Naive thymus-derived CD4-positive, alpha-beta T cell (primary cell): ENCODE data around the gene GOLM1. TPM values are rescaled to one million over a fixed set of nuclear protein-coding genes. Genes with fewer than 3 reads are reported as not detected.

ENCODE experiments used
- ATAC-seq: fragments of 150-1000 bp; cut with Tn5 transposase; 2 replicates; pipeline ENCODE4 v1.10.0; 2021; ENCODE audit warnings: mild to moderate bottlenecking, moderate library complexity
- CTCF ChIA-PET: fragments of 350-600 bp; sonication (Branson Sonifier 250); formaldehyde crosslinking; loops from one replicate; lab custom pipeline; 2021; ENCODE audit warnings: antibody characterized with exemption; lab: Charles Lee
- POLR2A ChIA-PET: fragments of 350-600 bp; sonication (Branson Sonifier 250); formaldehyde crosslinking; loops from one replicate; lab custom pipeline; 2021; ENCODE audit warnings: antibody characterized with exemption, inconsistent platforms; lab: Charles Lee
- DNase-seq, 9 donors: peaks; one replicate each; pipeline versions ENCODE4 v3.0.0 to v3.0.0-alpha.2; 2020 to 2022; ENCODE audit warnings: mixed read lengths in 1 of 9
- H3K27ac ChIP-seq: one replicate; pipeline ENCODE4 v1.7.0; 2013; ENCODE audit warnings: mild to moderate bottlenecking, low read depth, low read length, moderate library complexity
- H3K27me3 ChIP-seq, 2 donors: one replicate each; pipeline ENCODE4 v1.7.0; 2013; ENCODE audit warnings: low read length in 2 of 2, mild to moderate bottlenecking in 2 of 2, moderate library complexity in 2 of 2; ENCODE audit not compliant: control insufficient read depth in 2 of 2, insufficient read depth in 2 of 2
- H3K36me3 ChIP-seq, 3 experiments: 1 replicate in 2 of 3; 2 replicates in 1 of 3; pipeline ENCODE4 v1.7.0; 2013; ENCODE audit warnings: low read length in 3 of 3, mild to moderate bottlenecking in 3 of 3, moderate library complexity in 1 of 3; ENCODE audit not compliant: insufficient read depth in 3 of 3, control insufficient read depth in 2 of 3
- H3K4me1 ChIP-seq, 2 donors: one replicate each; pipeline ENCODE4 v1.7.0; 2013; ENCODE audit warnings: low read length in 2 of 2, mild to moderate bottlenecking in 2 of 2, moderate library complexity in 1 of 2; ENCODE audit not compliant: control insufficient read depth in 2 of 2, insufficient read depth in 2 of 2
- H3K4me3 ChIP-seq: 2 replicates; pipeline ENCODE4 v1.7.0; 2013; ENCODE audit warnings: mild to moderate bottlenecking, low read length
- H3K9me3 ChIP-seq, 3 experiments: 1 replicate in 2 of 3; 2 replicates in 1 of 3; pipeline ENCODE4 v1.7.0; 2013; ENCODE audit warnings: low read length in 3 of 3; ENCODE audit not compliant: control insufficient read depth in 2 of 3
- H3K27ac Mint-ChIP-seq, 9 donors: one replicate each; pipeline ENCODE4 v1.8.0; 2020 to 2022; ENCODE audit warnings: mixed read lengths in 9 of 9, mild to moderate bottlenecking in 8 of 9, moderate library complexity in 5 of 9, inconsistent platforms in 2 of 9
- H3K27me3 Mint-ChIP-seq, 5 donors: one replicate each; pipeline ENCODE4 v1.8.0; 2021 to 2022; ENCODE audit warnings: mixed read lengths in 5 of 5, mild to moderate bottlenecking in 1 of 5
- H3K36me3 Mint-ChIP-seq, 5 donors: one replicate each; pipeline ENCODE4 v1.8.0; 2020 to 2022; ENCODE audit warnings: mixed read lengths in 5 of 5, mild to moderate bottlenecking in 3 of 5, inconsistent platforms in 1 of 5
- H3K4me1 Mint-ChIP-seq, 7 donors: one replicate each; pipeline ENCODE4 v1.8.0; 2020 to 2022; ENCODE audit warnings: mixed read lengths in 7 of 7, mild to moderate bottlenecking in 3 of 7, inconsistent platforms in 1 of 7
- H3K4me3 Mint-ChIP-seq, 10 donors: one replicate each; pipeline ENCODE4 v1.8.0; 2020 to 2022; ENCODE audit warnings: mild to moderate bottlenecking in 10 of 10, mixed read lengths in 10 of 10, moderate library complexity in 6 of 10, inconsistent platforms in 2 of 10
- H3K9me3 Mint-ChIP-seq, 11 donors: one replicate each; pipeline ENCODE4 v1.8.0; 2020 to 2022; ENCODE audit warnings: mixed read lengths in 11 of 11, mild to moderate bottlenecking in 4 of 11, inconsistent platforms in 1 of 11, moderate library complexity in 1 of 11
- intact Hi-C, 2 donors: fragments of 100-400 bp; cut with micrococcal nuclease; formaldehyde crosslinking; loops; one replicate each; pipeline ENCODE4 v1.15.1; 2023
- polyA plus RNA-seq, 2 donors: library from polyadenylated mRNA; unstranded; fragments of 300-500 nt; fragmentation: Illumina TruSeq; gene quantifications; one replicate each; pipeline ENCODE4 v1.2.3, GENCODE V29; 2021
- total RNA-seq, 6 experiments: library from RNA in 5 of 6; stranded (reverse) in 5 of 6; gene quantifications; 1 replicate in 5 of 6; 2 replicates in 1 of 6; pipeline ENCODE4 v1.2.3 and lab custom pipeline; 2021 to 2026

Gene GOLM1
- total and polyA plus RNA-seq, 7 experiments from 2014 or later, result 0.13 to 4.3 (median 1.2) TPM; not detected in 1

DNA sequence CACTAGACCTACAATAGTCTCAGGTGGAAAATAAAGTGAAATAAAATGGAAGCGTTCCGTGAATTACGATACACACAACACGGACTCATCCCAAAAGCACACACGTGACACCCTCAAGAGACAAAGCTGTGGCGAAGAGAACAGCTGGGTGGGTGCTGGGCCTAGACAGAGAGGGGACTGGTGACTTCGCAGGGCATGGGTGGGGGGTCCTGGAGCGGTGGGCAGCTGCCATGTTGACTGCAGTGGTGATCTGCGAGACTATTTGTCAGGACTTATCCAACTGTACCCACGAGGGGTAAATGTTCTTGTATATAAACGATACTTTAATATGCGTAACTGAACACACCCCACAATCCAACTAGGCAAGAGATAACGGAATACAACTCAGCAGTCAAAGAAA lies 52.0 kb downstream of the GOLM1 start:
- H3K4me3 Mint-ChIP-seq, result no peak overlapping the region

DNA sequence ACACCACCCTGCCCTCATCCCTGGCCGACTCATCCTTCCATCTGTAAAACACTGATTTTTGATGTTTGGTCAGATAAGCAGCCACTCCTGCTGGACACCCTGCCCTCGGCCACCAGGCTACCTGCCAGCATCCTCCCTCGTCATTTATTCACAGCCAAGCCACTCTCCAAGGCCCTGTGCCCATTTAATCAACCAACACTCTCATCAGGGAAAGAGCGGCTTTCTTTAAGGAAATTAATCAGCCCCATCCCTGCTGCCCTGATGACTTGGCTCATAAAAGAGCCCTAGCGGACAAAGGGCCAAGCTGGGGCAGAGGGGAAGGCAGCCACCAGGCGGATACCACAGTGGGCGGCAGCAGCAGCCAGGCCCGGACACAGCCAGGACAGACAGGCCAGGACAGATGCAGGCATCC lies 52.4 kb downstream of the GOLM1 start:
- intact Hi-C loops, result no loop called here
- H3K9me3 Mint-ChIP-seq, result peaks cover 0 to 3% (median 0%) of the 10 kb centered on the region in 11 donors
- no peaks in the 10 kb centered on the region for H3K36me3 ChIP-seq
- no peaks in the 10 kb centered on the region for H3K27me3 ChIP-seq
- H3K36me3 Mint-ChIP-seq, result no peaks in the 10 kb centered on the region
- DNase-seq (no peak), ATAC-seq (no peak)
- H3K27me3 Mint-ChIP-seq, result peaks cover 0 to 8% (median 4%) of the 10 kb centered on the region in 5 donors
- H3K4me3 Mint-ChIP-seq, result no peak overlapping the region
- POLR2A ChIA-PET, result no interaction called here
- H3K9me3 ChIP-seq, result no peaks in the 10 kb centered on the region
- no peak overlapping the region for H3K27ac Mint-ChIP-seq
- no peak overlapping the region for H3K4me3 ChIP-seq
- H3K4me1 Mint-ChIP-seq, result no peaks in the 10 kb centered on the region
- CTCF ChIA-PET, result no interaction called here
- no peaks in the 10 kb centered on the region for H3K4me1 ChIP-seq
- no peak overlapping the region for H3K27ac ChIP-seq

More for the DNA sequence above, 52.0 kb downstream of the GOLM1 start:
- Mint-ChIP-seq H3K9me3 (peaks cover 0 to 3% (median 0%) of the 10 kb centered on the region in 11 donors), H3K27ac (no peak overlapping the region), H3K36me3 (no peaks in the 10 kb centered on the region), H3K27me3 (peaks cover 0 to 11% (median 4%) of the 10 kb centered on the region in 5 donors), H3K4me1 (no peaks in the 10 kb centered on the region)
- ChIA-PET POLR2A (no interaction called here), CTCF (no interaction called here)
- no peak for DNase-seq
- ATAC-seq, result no peak
- no peaks in the 10 kb centered on the region for H3K4me1 ChIP-seq
- no peak overlapping the region for H3K27ac ChIP-seq
- intact Hi-C loops, result no loop called here
- H3K27me3 ChIP-seq, result no peaks in the 10 kb centered on the region
- H3K9me3 ChIP-seq, result no peaks in the 10 kb centered on the region
- H3K36me3 ChIP-seq, result no peaks in the 10 kb centered on the region
- no peak overlapping the region for H3K4me3 ChIP-seq

DNA sequence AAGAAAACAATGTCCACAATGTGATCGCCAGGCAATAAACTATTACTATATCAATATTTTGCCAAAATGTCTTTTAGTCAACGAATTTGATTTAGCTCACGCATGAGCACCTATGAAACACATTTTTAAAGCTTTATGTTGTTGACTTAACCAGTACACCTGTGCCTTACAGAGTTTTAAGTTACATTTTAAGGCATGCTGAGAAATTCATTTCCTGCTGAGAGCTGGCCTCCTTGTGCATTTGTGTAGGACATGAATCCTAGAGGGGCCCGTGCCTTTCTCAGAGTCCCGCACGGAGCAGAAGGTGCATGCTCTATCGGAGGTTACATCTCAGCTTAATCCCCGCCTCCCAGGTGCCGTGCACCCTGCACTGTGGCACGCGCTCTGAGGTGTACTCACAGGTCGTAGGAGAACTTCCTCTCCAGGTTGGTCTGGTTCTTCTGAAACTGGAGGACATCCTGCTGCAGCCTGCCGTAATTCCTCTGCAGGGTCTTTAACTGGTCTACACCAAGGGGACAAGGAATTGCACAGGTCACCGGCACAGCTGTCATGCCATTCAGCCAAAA lies 53.2 kb downstream of the GOLM1 start:
- Histone ChIP-seq H3K4me3 (no peak overlapping the region), H3K36me3 (no peaks in the 10 kb centered on the region), H3K27me3 (no peaks in the 10 kb centered on the region), H3K27ac (no peak overlapping the region), H3K9me3 (no peaks in the 10 kb centered on the region), H3K4me1 (no peaks in the 10 kb centered on the region)
- peaks cover 0 to 5% (median 0%) of the 10 kb centered on the region in 5 donors for H3K27me3 Mint-ChIP-seq
- POLR2A ChIA-PET, result no interaction called here
- H3K4me3 Mint-ChIP-seq, result no peak overlapping the region
- no peaks in the 10 kb centered on the region for H3K36me3 Mint-ChIP-seq
- intact Hi-C loops, result no loop called here
- ATAC-seq (no peak), DNase-seq (no peak)
- peaks cover 0 to 3% (median 0%) of the 10 kb centered on the region in 11 donors for H3K9me3 Mint-ChIP-seq
- H3K4me1 Mint-ChIP-seq, result no peaks in the 10 kb centered on the region
- CTCF ChIA-PET, result no interaction called here
- no peak overlapping the region for H3K27ac Mint-ChIP-seq

DNA sequence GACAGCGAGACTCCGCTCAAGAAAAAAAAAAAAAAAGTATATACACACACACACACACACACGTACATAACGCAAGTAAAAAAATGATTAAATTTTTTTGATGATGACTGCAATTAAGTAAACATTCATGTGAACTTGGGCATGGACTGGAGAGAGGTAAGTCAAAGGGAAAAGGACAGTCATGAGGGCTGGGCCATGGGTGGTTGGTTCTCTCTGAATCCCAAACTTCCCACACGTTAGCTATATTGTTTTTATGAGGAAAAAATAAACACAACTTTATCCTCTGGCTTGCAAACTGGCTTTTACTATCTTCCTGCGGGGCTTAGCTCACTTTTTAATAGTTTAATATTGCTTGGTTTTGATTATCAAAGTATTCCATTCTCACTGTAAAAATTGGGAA lies 53.7 kb downstream of the GOLM1 start:
- ChIA-PET CTCF (no interaction called here), POLR2A (no interaction called here)
- Mint-ChIP-seq H3K27ac (no peak overlapping the region), H3K4me1 (no peaks in the 10 kb centered on the region), H3K36me3 (no peaks in the 10 kb centered on the region), H3K4me3 (no peak overlapping the region), H3K27me3 (peaks cover 0 to 2% (median 0%) of the 10 kb centered on the region in 5 donors), H3K9me3 (peaks cover 0 to 5% (median 0%) of the 10 kb centered on the region in 11 donors)
- Histone ChIP-seq H3K4me3 (no peak overlapping the region), H3K27ac (no peak overlapping the region), H3K4me1 (no peaks in the 10 kb centered on the region), H3K36me3 (no peaks in the 10 kb centered on the region), H3K9me3 (no peaks in the 10 kb centered on the region), H3K27me3 (no peaks in the 10 kb centered on the region)
- ATAC-seq (no peak), DNase-seq (no peak)
- intact Hi-C loops, result no loop called here

DNA sequence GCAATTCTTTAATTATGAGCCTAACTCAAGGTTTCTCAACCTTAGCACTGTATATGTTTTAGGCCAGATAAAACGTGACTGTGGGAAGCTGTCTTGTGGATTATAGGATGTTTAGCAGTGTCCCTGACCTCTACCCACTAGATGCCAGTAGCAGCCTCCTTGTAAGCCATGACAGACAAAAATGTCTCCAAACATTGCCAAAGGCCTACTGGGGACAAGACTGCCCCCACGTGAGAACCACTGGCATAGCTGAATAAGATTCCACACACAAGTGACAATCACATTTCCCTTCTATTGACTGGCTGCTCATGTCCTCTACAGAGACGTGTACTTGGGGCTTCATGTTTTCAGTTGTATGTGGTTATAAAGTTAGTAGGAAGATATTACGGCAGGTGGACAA lies 55.4 kb downstream of the GOLM1 start:
- no peak overlapping the region for H3K4me3 ChIP-seq
- ATAC-seq, result no peak
- intact Hi-C loops, result no loop called here
- no peaks in the 10 kb centered on the region for H3K9me3 ChIP-seq
- H3K27ac ChIP-seq, result no peak overlapping the region
- Mint-ChIP-seq H3K27me3 (peaks cover 0 to 4% (median 0%) of the 10 kb centered on the region in 5 donors), H3K4me3 (no peak overlapping the region), H3K27ac (no peak overlapping the region), H3K9me3 (peaks cover 0 to 11% (median 0%) of the 10 kb centered on the region in 11 donors), H3K4me1 (no peaks in the 10 kb centered on the region), H3K36me3 (no peaks in the 10 kb centered on the region)
- ChIA-PET CTCF (no interaction called here), POLR2A (no interaction called here)
- no peaks in the 10 kb centered on the region for H3K27me3 ChIP-seq
- no peaks in the 10 kb centered on the region for H3K4me1 ChIP-seq
- no peak for DNase-seq
- no peaks in the 10 kb centered on the region for H3K36me3 ChIP-seq

DNA sequence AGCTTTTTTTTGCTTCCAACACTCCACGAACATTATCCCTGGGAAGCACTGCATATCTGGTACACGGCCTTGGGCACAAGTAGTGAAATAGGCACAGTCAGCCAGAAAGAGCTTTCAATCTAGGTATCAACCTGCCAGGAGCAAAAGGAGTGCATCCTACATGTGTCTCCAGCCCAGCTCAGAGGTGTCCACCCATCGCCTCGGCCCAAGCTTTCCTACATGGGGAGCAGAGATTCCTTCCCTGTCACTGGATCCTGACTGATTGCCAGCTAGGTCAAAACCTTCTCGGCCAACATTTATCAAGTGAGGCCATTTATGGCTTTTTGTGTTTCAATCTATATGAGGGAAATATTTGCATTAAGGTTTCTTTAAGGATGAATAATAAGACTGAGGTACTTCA lies 55.8 kb downstream of the GOLM1 start:
- POLR2A ChIA-PET, result no interaction called here
- Mint-ChIP-seq H3K27me3 (peaks cover 0 to 4% (median 0%) of the 10 kb centered on the region in 5 donors), H3K9me3 (peaks cover 0 to 16% (median 0%) of the 10 kb centered on the region in 11 donors), H3K4me3 (no peak overlapping the region), H3K36me3 (no peaks in the 10 kb centered on the region), H3K27ac (no peak overlapping the region), H3K4me1 (no peaks in the 10 kb centered on the region)
- intact Hi-C loops, result no loop called here
- DNase-seq, result no peak
- no peaks in the 10 kb centered on the region for H3K9me3 ChIP-seq
- no peaks in the 10 kb centered on the region for H3K4me1 ChIP-seq
- CTCF ChIA-PET, result no interaction called here
- no peaks in the 10 kb centered on the region for H3K27me3 ChIP-seq
- H3K36me3 ChIP-seq, result no peaks in the 10 kb centered on the region
- no peak overlapping the region for H3K27ac ChIP-seq
- H3K4me3 ChIP-seq, result no peak overlapping the region
- ATAC-seq, result no peak

DNA sequence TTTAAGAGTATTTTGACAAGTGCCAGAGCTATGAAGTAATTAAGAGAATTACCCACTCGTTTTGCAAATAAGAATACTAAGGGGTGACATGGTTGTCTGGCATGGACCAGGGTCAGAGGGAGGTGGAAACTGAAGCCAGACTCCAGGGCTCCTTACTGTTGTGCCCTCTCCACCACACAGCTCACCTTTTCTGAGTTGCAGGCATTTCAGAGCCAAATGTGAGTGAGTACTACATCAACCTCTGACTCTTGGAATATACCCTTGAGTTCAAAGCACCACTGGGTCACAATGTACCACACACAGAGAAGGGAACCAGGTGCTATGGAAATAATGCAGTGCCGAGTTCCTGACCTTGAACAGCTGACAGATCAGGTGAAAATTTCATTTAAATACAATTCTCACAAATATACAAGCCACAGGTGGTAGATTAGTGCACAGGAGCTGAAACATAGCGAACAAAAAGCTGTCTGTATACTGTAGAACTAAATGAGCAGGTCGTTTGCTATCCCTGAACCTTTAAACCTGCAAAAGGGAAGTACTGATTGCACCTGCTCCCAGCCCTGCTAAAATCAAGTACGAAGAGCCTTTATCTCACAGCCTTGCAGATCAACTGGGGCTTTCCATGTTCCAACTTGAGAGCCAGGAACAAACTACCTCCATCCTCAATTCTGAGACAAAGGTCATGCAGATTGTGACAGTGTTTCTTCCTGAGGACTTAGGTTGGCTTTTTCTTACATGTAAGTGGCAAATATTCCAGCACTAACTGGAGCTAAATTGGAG lies 57.0 kb downstream of the GOLM1 start:
- Mint-ChIP-seq H3K27me3 (peaks cover 0 to 4% (median 0%) of the 10 kb centered on the region in 5 donors), H3K4me1 (no peaks in the 10 kb centered on the region), H3K9me3 (peaks cover 0 to 25% (median 0%) of the 10 kb centered on the region in 11 donors), H3K27ac (no peak overlapping the region), H3K36me3 (no peaks in the 10 kb centered on the region), H3K4me3 (no peak overlapping the region)
- H3K9me3 ChIP-seq, result no peaks in the 10 kb centered on the region
- ChIA-PET CTCF (no interaction called here), POLR2A (no interaction called here)
- H3K27ac ChIP-seq, result no peak overlapping the region
- H3K4me3 ChIP-seq, result no peak overlapping the region
- H3K4me1 ChIP-seq, result no peaks in the 10 kb centered on the region
- intact Hi-C loops, result no loop called here
- no peak for ATAC-seq
- H3K36me3 ChIP-seq, result no peaks in the 10 kb centered on the region
- no peak for DNase-seq
- no peaks in the 10 kb centered on the region for H3K27me3 ChIP-seq
